CD4-positive, CD25-positive, alpha-beta regulatory T cell (primary cell): ENCODE results near the gene RET. TPM values are rescaled to one million over a fixed set of nuclear protein-coding genes. Genes with fewer than 3 reads are reported as not detected.
A peak's percentile ranks its signal among the peaks of the same experiment; 100 is the strongest.

Source experiments
- ATAC-seq, 2 donors: fragments of 150-1000 bp; cut with Tn5 transposase; one replicate each; pipeline ENCODE4 v1.10.0; 2021; ENCODE audit warnings: low read depth in 2 of 2, moderate number of reproducible peaks in 2 of 2, moderate library complexity in 1 of 2
- DNase-seq, 3 donors: peaks; one replicate each; pipeline versions ENCODE4 v3.0.0 to v3.0.0-alpha.2; 2012 to 2022; ENCODE audit warnings: mixed read lengths in 1 of 3
- H3K27ac ChIP-seq: one replicate; pipeline ENCODE4 v1.7.0; 2013; ENCODE audit warnings: mild to moderate bottlenecking, low read length; ENCODE audit not compliant: insufficient read depth, poor library complexity, severe bottlenecking
- H3K27me3 ChIP-seq: one replicate; pipeline ENCODE4 v1.7.0; 2013; ENCODE audit warnings: low read length; ENCODE audit not compliant: control insufficient read depth, insufficient read depth
- H3K36me3 ChIP-seq: one replicate; pipeline ENCODE4 v1.7.0; 2013; ENCODE audit warnings: mild to moderate bottlenecking, low read length, moderate library complexity; ENCODE audit not compliant: control insufficient read depth, insufficient read depth
- H3K4me1 ChIP-seq: 2 replicates; pipeline ENCODE4 v1.7.0; 2013; ENCODE audit warnings: mild to moderate bottlenecking, low read length; ENCODE audit not compliant: insufficient read depth, control insufficient read depth, poor library complexity, severe bottlenecking
- H3K4me3 ChIP-seq: one replicate; pipeline ENCODE4 v1.7.0; 2013; ENCODE audit warnings: low read depth, mild to moderate bottlenecking, low read length, moderate library complexity
- H3K9me3 ChIP-seq, 2 experiments: 1 replicate in 1 of 2; 2 replicates in 1 of 2; pipeline ENCODE4 v1.7.0; 2013; ENCODE audit warnings: low read length in 2 of 2, mild to moderate bottlenecking in 1 of 2, moderate library complexity in 1 of 2; ENCODE audit not compliant: control insufficient read depth in 2 of 2
- H3K27ac Mint-ChIP-seq, 3 donors: one replicate each; pipeline ENCODE4 v1.8.0; 2020 to 2022; ENCODE audit warnings: mild to moderate bottlenecking in 3 of 3, mixed read lengths in 3 of 3, moderate library complexity in 2 of 3
- H3K27me3 Mint-ChIP-seq: one replicate; pipeline ENCODE4 v1.8.0; 2022; ENCODE audit warnings: mild to moderate bottlenecking, mixed read lengths
- H3K36me3 Mint-ChIP-seq: one replicate; pipeline ENCODE4 v1.8.0; 2020; ENCODE audit warnings: mixed read lengths
- H3K4me1 Mint-ChIP-seq, 4 donors: one replicate each; pipeline ENCODE4 v1.8.0; 2020 to 2022; ENCODE audit warnings: mixed read lengths in 4 of 4, mild to moderate bottlenecking in 1 of 4
- H3K4me3 Mint-ChIP-seq, 4 donors: one replicate each; pipeline ENCODE4 v1.8.0; 2020 to 2022; ENCODE audit warnings: mild to moderate bottlenecking in 4 of 4, mixed read lengths in 4 of 4, moderate library complexity in 3 of 4
- H3K9me3 Mint-ChIP-seq, 7 donors: one replicate each; pipeline ENCODE4 v1.8.0; 2020 to 2022; ENCODE audit warnings: mixed read lengths in 7 of 7, mild to moderate bottlenecking in 3 of 7, moderate library complexity in 2 of 7
- polyA plus RNA-seq, 4 donors: library from polyadenylated mRNA; unstranded; fragments of 300-500 nt; fragmentation: Illumina TruSeq; gene quantifications; one replicate each; pipeline ENCODE4 v1.2.3, GENCODE V29; 2021
- total RNA-seq: library from RNA; stranded (reverse); gene quantifications from one replicate; pipeline ENCODE4 v1.2.3, GENCODE V29; 2022

RET gene
- total and polyA plus RNA-seq, 5 donors from 2014 or later, result 0.37 TPM; not detected in 4

DNA sequence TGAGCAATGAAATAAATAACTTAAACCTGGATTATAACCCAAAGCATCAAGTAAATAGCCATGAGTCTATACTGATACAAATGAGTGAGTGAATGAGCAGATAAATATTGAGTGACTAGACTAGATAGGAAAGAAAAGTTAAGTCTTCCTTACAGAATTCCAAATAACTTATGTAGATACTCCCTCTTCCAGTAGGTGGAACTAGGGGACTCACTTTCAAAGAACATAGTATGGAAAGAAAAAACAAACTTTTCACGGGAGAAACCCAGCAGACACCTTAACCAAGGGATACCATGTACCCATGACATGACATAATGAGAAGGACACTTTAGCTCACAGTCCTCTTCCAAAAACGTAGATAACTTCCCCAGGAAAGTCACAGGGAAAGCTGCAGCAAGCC, 93.6 kb downstream of the RET start:
- peaks cover 64% of the 10 kb centered on the region for H3K36me3 Mint-ChIP-seq
- peaks cover 0 to 1% (median 0%) of the 10 kb centered on the region in 7 donors for H3K9me3 Mint-ChIP-seq
- no peaks in the 10 kb centered on the region for H3K9me3 ChIP-seq
- H3K36me3 ChIP-seq, result peaks cover 69% of the 10 kb centered on the region
- ATAC-seq (no peak), DNase-seq (no peak)
- peaks cover 10% of the 10 kb centered on the region for H3K4me1 ChIP-seq
- H3K4me3 Mint-ChIP-seq, result no peak overlapping the region
- H3K4me3 ChIP-seq, result no peak overlapping the region
- H3K27me3 Mint-ChIP-seq, result no peaks in the 10 kb centered on the region
- no peaks in the 10 kb centered on the region for H3K27me3 ChIP-seq
- H3K4me1 Mint-ChIP-seq, result peaks cover 34 to 46% (median 42%) of the 10 kb centered on the region in 4 donors
- peak overlapping the region in 2 of 3 donors; percentile 3 to 57 for H3K27ac Mint-ChIP-seq
- no peak overlapping the region for H3K27ac ChIP-seq

DNA sequence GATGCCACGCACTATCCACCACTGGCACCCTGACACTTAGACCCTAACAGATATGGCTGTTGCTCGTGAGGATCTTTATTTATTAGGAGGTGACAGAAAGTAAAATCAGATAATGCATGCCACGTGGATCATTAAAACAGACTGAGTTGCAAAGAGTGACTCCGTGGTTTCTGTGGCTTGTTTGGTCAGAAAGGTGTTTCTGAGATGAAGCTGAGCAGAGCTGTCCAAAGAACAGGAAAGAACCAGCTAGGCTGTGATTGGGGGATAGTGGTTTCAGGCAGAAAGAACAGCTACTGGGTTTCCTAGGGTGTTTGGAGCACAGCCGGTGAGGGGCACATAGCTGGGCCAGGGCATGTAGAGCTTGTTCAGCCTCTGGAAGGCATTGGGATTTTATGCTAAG, 95.8 kb downstream of the RET start:
- Mint-ChIP-seq H3K4me1 (peaks cover 23 to 30% (median 29%) of the 10 kb centered on the region in 4 donors), H3K9me3 (peaks cover 0 to 2% (median 0%) of the 10 kb centered on the region in 7 donors), H3K27me3 (no peaks in the 10 kb centered on the region), H3K4me3 (no peak overlapping the region), H3K36me3 (peaks cover 75% of the 10 kb centered on the region), H3K27ac (peak overlapping the region in 2 of 3 donors; percentile 30 to 83)
- H3K27ac ChIP-seq, result no peak overlapping the region
- H3K36me3 ChIP-seq, result peaks cover 84% of the 10 kb centered on the region
- ATAC-seq (no peak), DNase-seq (no peak)
- H3K27me3 ChIP-seq, result no peaks in the 10 kb centered on the region
- H3K9me3 ChIP-seq, result peaks cover 0 to 2% of the 10 kb centered on the region in 2 experiments
- H3K4me1 ChIP-seq, result peaks cover 3% of the 10 kb centered on the region
- no peak overlapping the region for H3K4me3 ChIP-seq

DNA sequence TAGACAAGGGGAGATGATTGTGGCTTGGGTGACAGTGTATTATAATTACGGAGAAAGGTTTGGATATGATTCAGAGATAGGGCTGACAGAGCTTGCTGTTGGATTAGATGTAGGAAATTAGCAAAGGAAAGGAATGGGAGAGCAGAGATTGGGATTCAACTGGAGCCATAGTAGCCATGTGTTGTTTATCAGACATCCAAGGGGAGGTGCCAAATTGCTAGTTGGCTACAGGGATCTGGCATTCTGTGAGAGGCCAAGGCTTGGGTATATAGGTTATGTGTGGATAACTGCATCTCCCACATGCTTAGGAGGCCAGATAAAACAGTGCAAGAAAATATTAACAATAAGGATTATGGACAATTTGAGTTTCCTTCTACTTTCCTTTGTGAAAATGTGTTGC, 96.3 kb downstream of the RET start:
- Mint-ChIP-seq H3K27ac (peak overlapping the region; percentile 2 to 83 (median 30)), H3K36me3 (peaks cover 80% of the 10 kb centered on the region), H3K9me3 (peaks cover 0 to 3% (median 0%) of the 10 kb centered on the region in 7 donors), H3K4me3 (no peak overlapping the region), H3K4me1 (peaks cover 23 to 30% (median 29%) of the 10 kb centered on the region in 4 donors), H3K27me3 (no peaks in the 10 kb centered on the region)
- no peak overlapping the region for H3K27ac ChIP-seq
- H3K4me3 ChIP-seq, result no peak overlapping the region
- H3K27me3 ChIP-seq, result no peaks in the 10 kb centered on the region
- ATAC-seq, result no peak
- peaks cover 4 to 5% of the 10 kb centered on the region in 2 experiments for H3K9me3 ChIP-seq
- peaks cover 3% of the 10 kb centered on the region for H3K4me1 ChIP-seq
- peaks cover 88% of the 10 kb centered on the region for H3K36me3 ChIP-seq
- DNase-seq, result no peak

DNA sequence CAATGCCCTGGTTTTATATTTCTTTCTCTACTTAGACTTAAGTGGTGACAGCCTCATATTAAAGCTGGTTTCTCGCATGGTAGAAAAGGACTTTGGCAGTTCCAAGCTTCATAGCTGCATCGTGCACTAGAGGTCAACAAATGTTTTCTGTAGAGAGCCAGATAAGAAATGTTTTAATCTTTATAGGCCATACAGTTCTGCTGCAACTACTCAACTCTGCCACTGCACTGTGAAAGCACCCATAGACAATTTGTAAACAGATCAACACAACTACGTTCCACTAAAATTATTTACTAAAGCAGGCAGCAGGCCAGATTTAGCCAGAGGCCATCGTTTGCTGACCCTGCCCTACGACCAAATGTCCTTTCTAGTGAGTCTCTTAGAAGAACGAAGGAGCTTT, 98.1 kb downstream of the RET start:
- H3K27ac ChIP-seq, result no peak overlapping the region
- DNase-seq, result no peak
- H3K4me1 ChIP-seq, result peaks cover 3% of the 10 kb centered on the region
- no peak overlapping the region for H3K4me3 ChIP-seq
- peaks cover 4 to 5% of the 10 kb centered on the region in 2 experiments for H3K9me3 ChIP-seq
- peaks cover 0 to 6% (median 3%) of the 10 kb centered on the region in 7 donors for H3K9me3 Mint-ChIP-seq
- peaks cover 79% of the 10 kb centered on the region for H3K36me3 Mint-ChIP-seq
- H3K27me3 Mint-ChIP-seq, result no peaks in the 10 kb centered on the region
- no peak overlapping the region for H3K4me3 Mint-ChIP-seq
- H3K27ac Mint-ChIP-seq, result peak overlapping the region in 2 of 3 donors; percentile 34 to 53
- no peak for ATAC-seq
- peaks cover 87% of the 10 kb centered on the region for H3K36me3 ChIP-seq
- no peaks in the 10 kb centered on the region for H3K27me3 ChIP-seq
- peaks cover 26 to 31% (median 30%) of the 10 kb centered on the region in 4 donors for H3K4me1 Mint-ChIP-seq

DNA sequence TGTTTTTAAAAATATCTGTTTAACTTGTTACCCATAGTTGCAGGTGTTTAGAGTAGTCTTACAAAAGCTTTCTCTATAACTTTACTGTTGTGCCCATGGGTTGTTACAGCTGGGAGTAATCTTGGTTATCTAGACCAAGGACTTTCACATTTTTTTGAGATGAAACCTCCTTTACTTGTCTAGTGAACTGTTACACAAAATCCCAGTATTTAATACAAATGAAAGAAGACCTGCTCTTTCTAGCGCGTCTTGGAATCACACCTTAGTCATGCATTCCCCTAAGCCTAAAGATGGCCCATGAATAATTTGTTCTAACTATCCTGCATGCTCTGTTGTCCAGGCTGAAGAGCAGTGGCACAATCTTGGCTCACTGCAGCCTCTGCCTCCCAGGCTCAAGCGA, 99.4 kb downstream of the RET start:
- H3K9me3 Mint-ChIP-seq, result peaks cover 0 to 6% (median 3%) of the 10 kb centered on the region in 7 donors
- H3K4me1 Mint-ChIP-seq, result peaks cover 17 to 27% (median 23%) of the 10 kb centered on the region in 4 donors
- H3K9me3 ChIP-seq, result peaks cover 4 to 5% of the 10 kb centered on the region in 2 experiments
- H3K27ac ChIP-seq, result no peak overlapping the region
- H3K4me3 ChIP-seq, result no peak overlapping the region
- H3K27me3 Mint-ChIP-seq, result no peaks in the 10 kb centered on the region
- ATAC-seq (no peak), DNase-seq (no peak)
- H3K4me3 Mint-ChIP-seq, result no peak overlapping the region
- H3K27me3 ChIP-seq, result no peaks in the 10 kb centered on the region
- peak overlapping the region in 2 of 3 donors; percentile 24 to 36 for H3K27ac Mint-ChIP-seq
- H3K4me1 ChIP-seq, result peaks cover 3% of the 10 kb centered on the region
- H3K36me3 ChIP-seq, result peaks cover 87% of the 10 kb centered on the region
- peaks cover 81% of the 10 kb centered on the region for H3K36me3 Mint-ChIP-seq

DNA sequence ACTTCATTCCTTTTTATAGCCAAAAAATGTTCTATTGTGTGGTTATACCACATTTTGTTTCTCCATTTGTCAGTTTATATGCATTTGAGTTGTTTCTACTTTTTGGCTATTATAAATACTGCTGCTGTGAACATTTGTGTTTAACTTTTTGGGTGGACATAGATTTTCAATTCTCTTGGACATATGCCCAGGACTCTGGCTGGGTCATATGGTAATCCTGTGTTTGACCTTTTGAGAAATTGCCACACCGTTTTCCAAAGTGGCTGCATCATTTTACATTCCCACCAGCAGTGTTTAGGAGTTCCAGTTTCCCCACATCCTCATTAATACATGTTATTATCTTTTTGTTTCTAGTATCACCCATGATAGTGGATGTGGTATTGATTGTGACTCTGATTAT, 100.7 kb downstream of the RET start:
- DNase-seq (no peak), ATAC-seq (no peak)
- no peaks in the 10 kb centered on the region for H3K27me3 ChIP-seq
- peaks cover 85% of the 10 kb centered on the region for H3K36me3 ChIP-seq
- Mint-ChIP-seq H3K27me3 (no peaks in the 10 kb centered on the region), H3K36me3 (peaks cover 78% of the 10 kb centered on the region), H3K27ac (no peak overlapping the region), H3K9me3 (peaks cover 0 to 6% (median 3%) of the 10 kb centered on the region in 7 donors), H3K4me3 (no peak overlapping the region), H3K4me1 (peaks cover 8 to 16% (median 14%) of the 10 kb centered on the region in 4 donors)
- H3K4me3 ChIP-seq, result no peak overlapping the region
- no peaks in the 10 kb centered on the region for H3K4me1 ChIP-seq
- H3K9me3 ChIP-seq, result peaks cover 4 to 5% of the 10 kb centered on the region in 2 experiments
- H3K27ac ChIP-seq, result no peak overlapping the region

Other genes with a start within 250 kb of the RET start
- gene CSGALNACT2, start 61.4 kb downstream of the RET start, total RNA-seq, result 69.4 TPM
- gene CSGALNACT2, start 61.4 kb downstream of the RET start, polyA plus RNA-seq, result 10 to 100 TPM; 17.2 to 26.3 (median 22.8) TPM
- gene RASGEF1A, start 190.0 kb downstream of the RET start, total RNA-seq, result 0.91 TPM
- gene RASGEF1A, start 190.0 kb downstream of the RET start, polyA plus RNA-seq, result under 1 TPM; 0.16 to 0.41 (median 0.34) TPM